Measurements from ENCODE around the gene GPR37L1. TPM values are rescaled to one million over a fixed set of nuclear protein-coding genes. Genes with fewer than 3 reads are reported as not detected.

Gene GPR37L1
- total and polyA plus RNA-seq, 2 of the 8 experiments (the other 6 are each of a cell fraction or from before 2014, with no cell fraction given) = 0.13 to 0.23 TPM

DNA sequence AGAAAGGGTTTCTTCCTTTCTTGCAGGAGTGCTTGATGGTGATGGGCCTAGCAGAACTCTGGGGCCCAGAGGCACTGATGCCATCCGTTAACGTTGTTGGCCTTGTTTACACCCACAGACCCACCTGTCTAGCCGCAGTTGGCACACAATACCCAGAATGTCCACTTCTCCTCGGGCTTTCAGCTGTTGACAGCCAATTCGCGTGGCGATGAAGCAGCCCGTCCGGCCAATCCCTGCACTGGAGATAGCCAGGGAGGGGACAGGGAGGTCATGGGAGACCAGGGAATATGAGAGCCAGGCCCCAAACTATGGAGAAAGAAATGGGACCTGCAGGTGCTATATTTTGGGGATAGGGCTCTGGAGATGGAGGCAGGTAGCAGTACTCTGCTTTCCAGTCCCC, 27.5 kb downstream of the GPR37L1 start:
- no peak overlapping the region for H3K23ac ChIP-seq (ENCODE audit: insufficient read length)
- no peak overlapping the region for H4K91ac ChIP-seq (replicated peaks; ENCODE audit: insufficient read length, low read length)
- H3K4ac ChIP-seq (replicated peaks; ENCODE audit: insufficient read length, low read depth, low read length) = no peak overlapping the region
- no peak for TF ChIP-seq TCF12 (IDR thresholded peaks at IDR 0.05; ENCODE audit: low read depth, low read length)
- TF ChIP-seq SIN3A (conservative IDR thresholded peaks at IDR 0.05 in 1 of 2, IDR thresholded peaks at IDR 0.05 in 1 of 2; ENCODE audit: low read depth in 1 of 2, low read length in 2 of 2) = no peak
- TF ChIP-seq SIX5 (IDR thresholded peaks at IDR 0.05; ENCODE audit: low read depth, low read length) = no peak
- POLR2A ChIA-PET (ENCODE audit: partially characterized antibody) = no interaction called here
- peaks cover 0 to 4% (median 2%) of the 10 kb centered on the region in 4 experiments; a peak in 2 of 7 replicates for H3K27me3 ChIP-seq (replicated peaks in 1 of 4; ENCODE audit: control insufficient read depth in 3 of 4, extremely low read depth in 1 of 4, insufficient read depth in 3 of 4, low read length in 3 of 4)
- H4K5ac ChIP-seq (ENCODE audit: insufficient read length, low read depth, low read length) = no peak overlapping the region
- DNase-seq (ENCODE audit: low read depth in 1 of 2, low spot score in 2 of 2) (no peak), FAIRE-seq (no peak)
- H3K36me3 ChIP-seq (ENCODE audit: control insufficient read depth in 2 of 4, insufficient read depth in 4 of 4, low read length in 3 of 4) = no peaks in the 10 kb centered on the region
- no peak overlapping the region for H3K4me3 ChIP-seq (ENCODE audit: extremely low read depth in 1 of 4, insufficient read depth in 2 of 4, low read depth in 3 of 4, low read length in 4 of 4)
- no peaks in the 10 kb centered on the region for H3K79me2 ChIP-seq (ENCODE audit: control insufficient read depth in 1 of 2, insufficient read depth in 2 of 2, low read length in 2 of 2)
- no peak overlapping the region for H2BK5ac ChIP-seq (ENCODE audit: low read depth, low read length)
- no peaks in the 10 kb centered on the region for H4K20me1 ChIP-seq (replicated peaks in 1 of 2; ENCODE audit: control insufficient read depth in 1 of 2, insufficient read depth in 2 of 2, low read length in 2 of 2)
- no peak overlapping the region for H2BK15ac ChIP-seq (ENCODE audit: low read length)
- 96% methylated on average over 9 of the region's 9 CpGs; no CpG with 5 or more reads in 1 of the 2 experiments for WGBS, 2 experiments (ENCODE audit: extremely low coverage in 1 of 2, insufficient coverage in 1 of 2, insufficient read length in 1 of 2, insufficient replicate concordance in 2 of 2, low coverage in 1 of 2, low lambda C conversion rate in 2 of 2, missing lambda C conversion rate in 1 of 2)
- no peak overlapping the region for H4K8ac ChIP-seq (ENCODE audit: extremely low read depth, insufficient read depth, low read length)
- H3K23me2 ChIP-seq (ENCODE audit: low read depth, low read length) = 0 out of 2 replicates have a peak, but pooled peaks cover 2% of the 10 kb centered on the region
- H3K56ac ChIP-seq (replicated peaks; ENCODE audit: insufficient read length, low read depth, low read length) = no peak overlapping the region
- no peak overlapping the region for H2BK120ac ChIP-seq (replicated peaks; ENCODE audit: low read depth, low read length)
- no peak overlapping the region for H3K14ac ChIP-seq (ENCODE audit: insufficient read length)
- H2BK12ac ChIP-seq (ENCODE audit: low read depth, low read length) = no peak overlapping the region
- H3K4me2 ChIP-seq (ENCODE audit: insufficient read depth in 1 of 2, low read depth in 2 of 2, low read length in 2 of 2) = no peak overlapping the region
- H3K27ac ChIP-seq (ENCODE audit: low read depth, low read length) = no peak overlapping the region
- no peak overlapping the region for H2BK20ac ChIP-seq (ENCODE audit: low read length)
- no peak overlapping the region for H3K9ac ChIP-seq (replicated peaks in 1 of 4; ENCODE audit: extremely low read depth in 1 of 4, low read depth in 3 of 4, low read length in 3 of 4)
- H3K9me3 ChIP-seq (ENCODE audit: insufficient read depth in 2 of 2, low read depth in 1 of 2, low read length in 1 of 2) = no peaks in the 10 kb centered on the region
- H2AK5ac ChIP-seq (ENCODE audit: low read depth, low read length) = no peak overlapping the region
- H3K18ac ChIP-seq (ENCODE audit: extremely low read depth, low read length) = no peak overlapping the region
- peaks cover 2 to 6% (median 3%) of the 10 kb centered on the region in 4 experiments; a peak in 5 of 7 replicates for H3K4me1 ChIP-seq (replicated peaks in 1 of 4; ENCODE audit: control insufficient read depth in 3 of 4, insufficient read depth in 4 of 4, low read length in 3 of 4)
- H3K79me1 ChIP-seq (ENCODE audit: low read depth, low read length) = no peaks in the 10 kb centered on the region
- H2AFZ ChIP-seq (ENCODE audit: low read length) = no peak overlapping the region
- CTCF ChIA-PET (ENCODE audit: partially characterized antibody) = interaction anchor here (0.6 to 2.2 kb wide), 6 partner anchors 9 to 485 kb away, joined by 3 to 10 read pairs (median 4); no protein-coding TSS in a partner anchor
